ENCODE results near the gene KCNA2.

KCNA2 gene

DNA sequence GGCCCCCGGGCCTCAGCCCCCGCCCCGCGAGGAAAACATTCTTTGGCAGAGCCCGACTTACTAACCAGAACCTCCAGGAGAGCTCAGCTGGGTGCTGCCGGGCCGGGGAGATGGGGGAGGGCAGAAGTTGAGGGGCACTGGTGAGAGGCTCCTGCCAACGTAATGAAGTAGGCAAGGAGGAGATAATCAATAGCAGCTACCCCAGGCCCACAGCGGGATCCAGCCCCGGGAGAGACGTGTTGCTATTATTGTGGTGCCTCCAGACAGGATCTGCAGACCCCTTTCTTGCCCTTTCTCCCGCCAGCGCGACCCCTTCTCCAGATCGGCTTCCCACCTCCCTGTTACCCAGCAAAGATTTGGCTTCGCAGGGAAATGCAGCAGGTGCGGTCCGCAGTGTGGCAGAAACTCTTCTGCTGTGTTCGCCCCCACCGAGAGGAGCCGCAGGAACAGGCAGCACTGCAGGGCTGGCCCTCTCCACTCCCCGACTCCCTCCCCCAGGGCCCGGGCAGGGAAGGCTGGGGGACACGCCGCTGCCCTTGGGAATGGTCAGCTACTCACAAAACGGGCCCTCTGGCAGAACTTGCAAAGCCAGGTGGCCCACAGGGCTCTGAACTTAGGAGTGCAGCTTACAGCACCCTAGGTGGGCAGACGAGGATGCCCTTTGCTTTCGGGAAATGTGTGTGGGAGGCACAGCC lies 1.5 kb upstream of the KCNA2 start:
- no peak for DNase-seq (ENCODE audit: extremely low read depth, low read depth)
- TF ChIP-seq, protein P1, sequence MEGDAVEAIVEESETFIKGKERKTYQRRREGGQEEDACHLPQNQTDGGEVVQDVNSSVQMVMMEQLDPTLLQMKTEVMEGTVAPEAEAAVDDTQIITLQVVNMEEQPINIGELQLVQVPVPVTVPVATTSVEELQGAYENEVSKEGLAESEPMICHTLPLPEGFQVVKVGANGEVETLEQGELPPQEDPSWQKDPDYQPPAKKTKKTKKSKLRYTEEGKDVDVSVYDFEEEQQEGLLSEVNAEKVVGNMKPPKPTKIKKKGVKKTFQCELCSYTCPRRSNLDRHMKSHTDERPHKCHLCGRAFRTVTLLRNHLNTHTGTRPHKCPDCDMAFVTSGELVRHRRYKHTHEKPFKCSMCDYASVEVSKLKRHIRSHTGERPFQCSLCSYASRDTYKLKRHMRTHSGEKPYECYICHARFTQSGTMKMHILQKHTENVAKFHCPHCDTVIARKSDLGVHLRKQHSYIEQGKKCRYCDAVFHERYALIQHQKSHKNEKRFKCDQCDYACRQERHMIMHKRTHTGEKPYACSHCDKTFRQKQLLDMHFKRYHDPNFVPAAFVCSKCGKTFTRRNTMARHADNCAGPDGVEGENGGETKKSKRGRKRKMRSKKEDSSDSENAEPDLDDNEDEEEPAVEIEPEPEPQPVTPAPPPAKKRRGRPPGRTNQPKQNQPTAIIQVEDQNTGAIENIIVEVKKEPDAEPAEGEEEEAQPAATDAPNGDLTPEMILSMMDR (IDR thresholded peaks at IDR 0.05; ENCODE audit: low read depth, low read length) = no peak

DNA sequence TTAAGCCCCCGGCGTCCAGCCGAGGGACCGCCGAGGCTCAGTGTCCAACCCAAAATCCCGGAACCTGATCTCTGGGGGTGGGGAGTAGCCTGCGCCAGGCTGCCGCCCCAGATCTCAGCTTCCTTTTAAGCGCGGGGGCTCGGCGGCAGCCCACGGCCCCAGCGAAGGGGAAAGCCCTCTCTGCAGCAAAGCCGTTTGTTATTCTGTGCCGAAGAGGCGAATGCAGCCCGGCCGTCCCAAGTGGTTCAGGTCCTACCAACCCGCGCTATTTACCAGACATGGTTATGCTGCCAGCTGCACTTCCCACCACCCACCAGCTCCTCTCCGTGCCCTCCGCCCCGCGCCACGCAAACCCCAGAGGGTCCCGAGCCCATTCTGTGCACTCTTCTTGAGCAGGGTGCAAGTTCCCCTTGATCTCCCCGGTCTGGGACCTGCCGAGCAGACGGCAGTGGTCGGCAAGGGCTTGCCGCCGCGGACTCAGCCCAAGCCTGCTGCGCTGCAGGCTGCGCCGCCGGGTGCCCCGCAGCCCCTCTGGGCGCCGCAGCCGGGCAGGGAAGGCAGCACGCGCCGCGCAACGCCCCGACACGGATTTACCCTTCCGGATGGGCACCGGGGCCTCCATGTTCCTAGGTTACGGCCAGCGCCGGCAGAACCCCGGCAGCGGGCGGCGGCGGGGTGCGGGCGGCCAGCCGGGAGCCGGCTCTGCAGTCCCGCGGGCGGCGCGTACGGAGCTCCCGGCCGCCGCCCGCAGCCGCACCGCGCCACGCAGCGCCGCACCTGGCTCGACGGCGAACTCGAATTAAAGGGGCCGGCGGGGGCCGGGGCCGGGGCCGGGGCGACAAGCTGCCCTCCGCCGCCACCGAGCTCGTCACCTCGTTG lies 738 bp upstream of the KCNA2 start:
- TF ChIP-seq, protein P1 (IDR thresholded peaks at IDR 0.05; ENCODE audit: low read depth, low read length) = no peak
- DNase-seq (ENCODE audit: extremely low read depth, low read depth) = no peak

- TF ChIP-seq, protein P1 (IDR thresholded peaks at IDR 0.05; ENCODE audit: low read depth, low read length) = no peak
- DNase-seq (ENCODE audit: extremely low read depth, low read depth) = no peak
Measured at GRCh38 chr1:110605446-110605845, 712 bp downstream of the KCNA2 start.

DNA sequence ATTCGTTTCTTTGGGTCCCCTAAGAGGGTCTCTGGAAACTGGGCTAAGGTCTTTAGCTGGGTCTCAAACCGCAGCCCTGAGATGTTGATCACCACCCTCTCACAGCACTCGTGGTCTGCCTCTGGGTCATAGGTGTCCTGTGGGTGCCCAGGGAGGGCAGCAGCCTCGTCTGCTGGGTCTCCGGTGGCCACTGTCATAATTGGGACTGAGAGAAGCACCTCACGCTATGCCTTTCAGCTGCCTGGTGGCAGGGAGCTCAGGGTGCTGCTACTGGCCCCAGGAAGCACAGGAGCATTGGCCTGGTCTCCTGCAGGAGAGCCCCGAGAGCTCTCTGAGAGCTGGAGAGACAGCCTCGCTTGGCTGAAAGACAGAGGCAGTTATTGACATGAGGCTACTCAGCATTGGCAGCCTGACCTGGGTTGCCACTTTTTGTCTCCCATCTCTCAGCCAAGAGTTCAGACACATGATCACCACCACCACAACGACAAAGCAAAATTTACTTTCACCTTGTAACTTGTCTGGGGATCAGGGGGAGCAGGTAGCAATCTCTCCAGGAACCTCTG lies 1.5 kb downstream of the KCNA2 start:
- TF ChIP-seq, protein P1 (IDR thresholded peaks at IDR 0.05; ENCODE audit: low read depth, low read length) = no peak
- no peak for DNase-seq (ENCODE audit: extremely low read depth, low read depth)

GRCh38 chr1:110603058-110603457 lies 3.1 kb downstream of the KCNA2 start:
- DNase-seq (ENCODE audit: extremely low read depth, low read depth) = no peak
- TF ChIP-seq, protein P1 (IDR thresholded peaks at IDR 0.05; ENCODE audit: low read depth, low read length) = no peak

DNA sequence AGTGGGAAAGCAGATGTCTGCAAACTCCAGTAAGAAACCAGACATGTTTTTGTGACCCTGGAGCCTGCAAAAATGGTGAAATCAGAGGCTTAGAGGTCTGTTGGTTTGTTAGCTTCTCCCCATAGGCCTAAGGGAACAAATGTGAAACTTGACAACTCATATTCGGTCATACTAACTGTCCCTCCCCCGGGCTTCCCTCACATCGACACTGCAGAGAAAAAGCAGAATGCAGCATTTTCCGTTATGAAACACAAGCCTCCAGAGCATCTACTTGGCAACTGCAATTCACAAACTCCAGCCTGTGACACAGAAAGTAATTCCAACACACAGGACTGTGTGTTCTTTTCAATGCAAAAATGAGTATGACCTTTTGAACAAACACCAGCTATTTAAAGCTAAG lies 3.7 kb downstream of the KCNA2 start:
- TF ChIP-seq, protein P1 (IDR thresholded peaks at IDR 0.05; ENCODE audit: low read depth, low read length) = no peak
- no peak for DNase-seq (ENCODE audit: extremely low read depth, low read depth)

- TF ChIP-seq, protein P1 (IDR thresholded peaks at IDR 0.05; ENCODE audit: low read depth, low read length) = no peak
- DNase-seq (ENCODE audit: extremely low read depth, low read depth) = no peak
Measured at GRCh38 chr1:110601332-110601731, 4.8 kb downstream of the KCNA2 start.

Measured in AG09319 (cell line).